DOHH2 (cell line): ENCODE results near the gene INPP5B.

Experiments used
- H3F3A ChIP-seq: fragments of 200-600 bp; sonication (generic), shearing (Covaris generic); 2 replicates; pipeline ENCODE4 v1.6.0; 2016; ENCODE audit warnings: antibody characterized with exemption, mild to moderate bottlenecking; ENCODE audit not compliant: control insufficient read depth, insufficient read depth
- H3K27ac ChIP-seq: fragments of 200-600 bp; sonication (generic); 2 replicates; pipeline ENCODE4 v1.5.1; 2014; ENCODE audit warnings: low read depth, mild to moderate bottlenecking, low read length, moderate library complexity
- H3K27me3 ChIP-seq: fragments of 200-600 bp; sonication (generic); 2 replicates; pipeline ENCODE4 v1.6.1; 2014; ENCODE audit warnings: mild to moderate bottlenecking, low read length, mixed read lengths; ENCODE audit not compliant: control insufficient read depth
- H3K36me3 ChIP-seq: fragments of 200-600 bp; sonication (generic); 2 replicates; pipeline ENCODE4 v1.6.1; 2014; ENCODE audit warnings: mild to moderate bottlenecking, low read length, moderate library complexity, mixed read lengths; ENCODE audit not compliant: control insufficient read depth
- H3K4me1 ChIP-seq: fragments of 200-600 bp; sonication (generic); 2 replicates; pipeline ENCODE4 v1.6.1; 2014; ENCODE audit warnings: mild to moderate bottlenecking, low read length, mixed read lengths; ENCODE audit not compliant: control insufficient read depth
- H3K4me2 ChIP-seq: fragments of 200-600 bp; sonication (generic); 2 replicates; pipeline ENCODE4 v1.6.0; 2014; ENCODE audit warnings: mild to moderate bottlenecking, low read length, moderate library complexity
- H3K4me3 ChIP-seq: fragments of 200-600 bp; sonication (generic); 2 replicates; pipeline ENCODE4 v1.5.1; 2014; ENCODE audit warnings: mild to moderate bottlenecking, low read length, mixed read lengths
- H3K79me2 ChIP-seq: fragments of 200-600 bp; sonication (generic); 2 replicates; pipeline ENCODE4 v1.6.1; 2014; ENCODE audit warnings: mild to moderate bottlenecking, low read length, mixed read lengths; ENCODE audit not compliant: control insufficient read depth
- H3K9me2 ChIP-seq: fragments of 200-600 bp; sonication (generic); replicated peaks from 2 replicates; pipeline ENCODE4 v1.6.1; 2014; ENCODE audit warnings: mild to moderate bottlenecking, low read length, mixed read lengths; ENCODE audit not compliant: control insufficient read depth
- H3K9me3 ChIP-seq: fragments of 200-600 bp; sonication (generic); 2 replicates; pipeline ENCODE4 v1.6.1; 2014; ENCODE audit warnings: antibody characterized with exemption, low read length, mixed read lengths; ENCODE audit not compliant: control insufficient read depth, insufficient read depth
- H4K20me1 ChIP-seq: fragments of 200-600 bp; sonication (generic); 2 replicates; pipeline ENCODE4 v1.6.0; 2014; ENCODE audit warnings: low read depth, mild to moderate bottlenecking, antibody characterized with exemption, low read length, moderate library complexity; ENCODE audit not compliant: control insufficient read depth, insufficient read depth
- EZH2phosphoT487 ChIP-seq: fragments of 200-600 bp; sonication (generic); IDR thresholded peaks from 2 replicates; pipeline ENCODE4 v1.6.1; 2017; ENCODE audit warnings: borderline replicate concordance, mild to moderate bottlenecking, antibody characterized with exemption, low read length, moderate library complexity, mixed read lengths
- TF ChIP-seq, protein P1 (sequence below): fragments of 200-600 bp; sonication (generic); IDR thresholded peaks from one replicate; pipeline ENCODE4 v1.5.1; 2014; ENCODE audit warnings: antibody characterized with exemption, mild to moderate bottlenecking, low read depth, low read length; ENCODE audit not compliant: poor library complexity, severe bottlenecking

INPP5B gene

DNA sequence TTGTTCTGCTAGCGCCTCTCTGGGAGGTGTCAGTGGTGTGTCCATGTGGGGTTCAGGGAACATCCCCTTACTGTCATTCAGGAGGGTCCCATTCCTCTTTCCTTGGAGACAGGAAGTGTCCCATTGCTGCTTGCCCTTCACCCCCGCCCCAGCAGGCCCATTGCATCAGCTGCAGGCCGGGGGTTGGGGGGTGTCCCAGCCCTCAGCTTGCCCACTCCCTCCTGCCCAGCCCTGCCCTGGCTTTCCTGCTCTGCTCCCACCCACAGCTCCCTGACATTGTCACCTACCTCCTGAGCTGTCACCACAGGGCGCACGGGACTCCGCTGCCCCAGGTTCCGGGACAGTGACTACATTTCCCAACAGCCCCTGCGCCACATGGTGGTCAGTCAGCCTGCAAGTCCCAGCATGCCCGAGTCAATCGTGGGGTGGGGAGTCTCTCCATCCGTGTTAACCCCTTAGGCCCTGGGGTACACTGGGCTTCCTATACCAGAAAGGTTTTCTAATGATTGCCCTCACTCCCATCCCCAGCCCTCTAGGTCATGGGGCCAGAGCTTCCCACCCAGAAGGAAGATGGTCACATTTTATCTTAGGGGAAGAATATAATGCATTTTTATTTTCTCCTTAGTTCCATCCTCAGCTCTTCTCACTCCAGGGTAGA lies at the start of gene INPP5B:
INPP5B (minus strand) TSS at position 351 of the 658 bp plus-strand sequence. CDS start 745 bp downstream, outside the sequence.
- peaks cover 3% of the 10 kb centered on the region; the same call in 1 of the 2 replicates for H3K36me3 ChIP-seq
- H3K9me2 ChIP-seq, result no peaks in the 10 kb centered on the region
- 0 out of 2 replicates have a peak, but pooled peaks cover 6% of the 10 kb centered on the region for H3K79me2 ChIP-seq
- H3K4me3 ChIP-seq, result peak within 1 kb of the TSS; percentile 87
- no peak for TF ChIP-seq EZH2phosphoT487
- no peaks in the 10 kb centered on the region for H3K9me3 ChIP-seq
- H4K20me1 ChIP-seq, result no peaks in the 10 kb centered on the region
- H3K27ac ChIP-seq, result peak within 1 kb of the TSS; percentile 34
- no peaks in the 10 kb centered on the region for H3F3A ChIP-seq
- H3K27me3 ChIP-seq, result no peaks in the 10 kb centered on the region
- H3K4me2 ChIP-seq, result peak within 1 kb of the TSS; percentile 93
- peaks cover 29% of the 10 kb centered on the region for H3K4me1 ChIP-seq

DNA sequence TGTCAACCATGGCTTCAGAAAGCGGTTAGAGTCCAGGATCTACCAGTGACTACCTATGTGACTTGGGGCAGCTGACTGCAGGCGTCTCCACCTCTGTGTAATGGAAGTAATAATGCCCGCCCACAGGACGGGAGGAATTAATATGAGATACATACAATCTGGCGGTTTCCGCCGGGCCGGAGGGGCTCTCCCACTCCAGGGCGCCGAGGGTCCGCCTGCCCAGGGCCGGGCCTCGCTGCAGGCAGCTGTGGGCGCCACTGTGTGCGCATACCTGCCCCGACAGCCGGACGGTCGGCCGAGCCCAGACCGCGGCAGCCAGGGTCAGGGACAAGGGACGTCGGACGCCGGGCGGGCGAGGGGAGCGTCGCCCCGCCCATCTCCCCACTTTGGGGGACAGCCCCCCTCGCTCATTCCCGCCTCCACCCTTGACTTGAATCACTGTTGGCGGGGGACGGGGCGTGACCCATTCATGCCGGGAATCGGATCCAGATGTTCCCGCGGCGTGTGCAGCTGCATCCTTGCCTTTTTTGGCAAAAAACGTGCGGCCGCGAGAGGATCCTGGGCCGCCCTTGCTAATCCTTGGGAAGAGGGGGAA lies 49.0 kb upstream of the INPP5B start:
- TF ChIP-seq, protein P1, sequence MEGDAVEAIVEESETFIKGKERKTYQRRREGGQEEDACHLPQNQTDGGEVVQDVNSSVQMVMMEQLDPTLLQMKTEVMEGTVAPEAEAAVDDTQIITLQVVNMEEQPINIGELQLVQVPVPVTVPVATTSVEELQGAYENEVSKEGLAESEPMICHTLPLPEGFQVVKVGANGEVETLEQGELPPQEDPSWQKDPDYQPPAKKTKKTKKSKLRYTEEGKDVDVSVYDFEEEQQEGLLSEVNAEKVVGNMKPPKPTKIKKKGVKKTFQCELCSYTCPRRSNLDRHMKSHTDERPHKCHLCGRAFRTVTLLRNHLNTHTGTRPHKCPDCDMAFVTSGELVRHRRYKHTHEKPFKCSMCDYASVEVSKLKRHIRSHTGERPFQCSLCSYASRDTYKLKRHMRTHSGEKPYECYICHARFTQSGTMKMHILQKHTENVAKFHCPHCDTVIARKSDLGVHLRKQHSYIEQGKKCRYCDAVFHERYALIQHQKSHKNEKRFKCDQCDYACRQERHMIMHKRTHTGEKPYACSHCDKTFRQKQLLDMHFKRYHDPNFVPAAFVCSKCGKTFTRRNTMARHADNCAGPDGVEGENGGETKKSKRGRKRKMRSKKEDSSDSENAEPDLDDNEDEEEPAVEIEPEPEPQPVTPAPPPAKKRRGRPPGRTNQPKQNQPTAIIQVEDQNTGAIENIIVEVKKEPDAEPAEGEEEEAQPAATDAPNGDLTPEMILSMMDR, result no peak
- no peak for TF ChIP-seq EZH2phosphoT487
- no peak overlapping the region for H3K4me3 ChIP-seq
- H3K4me2 ChIP-seq, result no peak overlapping the region
- no peaks in the 10 kb centered on the region for H3K36me3 ChIP-seq
- no peaks in the 10 kb centered on the region for H3K9me3 ChIP-seq
- no peaks in the 10 kb centered on the region for H3K79me2 ChIP-seq
- 0 out of 2 replicates have a peak, but pooled peaks cover 11% of the 10 kb centered on the region for H3F3A ChIP-seq
- H4K20me1 ChIP-seq, result no peaks in the 10 kb centered on the region
- H3K27ac ChIP-seq, result no peak overlapping the region
- no peaks in the 10 kb centered on the region for H3K9me2 ChIP-seq
- H3K27me3 ChIP-seq, result no peaks in the 10 kb centered on the region
- H3K4me1 ChIP-seq, result peaks cover 16% of the 10 kb centered on the region

DNA sequence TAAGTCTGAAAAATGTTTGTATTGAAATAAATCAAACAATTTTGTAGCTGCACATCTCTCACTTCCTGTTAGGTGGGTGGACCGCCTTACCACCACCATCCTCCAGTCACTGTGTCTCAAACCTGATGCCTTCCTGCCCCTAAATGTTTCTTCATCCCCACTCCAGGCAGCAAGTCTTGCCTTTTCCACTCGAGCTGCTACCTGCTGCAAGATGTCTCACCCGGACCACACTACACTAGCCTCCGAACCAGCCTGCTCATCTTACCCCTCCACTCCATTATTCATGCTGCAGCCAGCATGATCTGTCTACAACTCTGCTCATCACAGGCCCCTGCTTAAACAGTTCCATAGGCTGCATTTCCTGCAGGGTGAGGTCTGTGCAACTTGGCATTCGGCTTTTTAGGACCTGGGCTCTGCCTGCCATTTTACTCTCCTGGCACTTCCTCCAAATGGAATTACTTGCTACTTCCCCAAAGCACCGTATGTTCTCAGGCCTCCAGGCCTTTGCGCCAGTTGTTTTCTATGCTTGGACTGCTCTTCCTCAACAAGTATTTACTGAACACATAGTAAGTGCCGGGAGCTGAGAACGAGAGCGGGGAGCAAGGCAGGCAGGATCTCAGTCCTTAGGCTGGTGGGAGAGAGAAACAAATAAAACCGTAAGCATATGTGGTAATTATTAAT lies 48.2 kb upstream of the INPP5B start:
- Histone ChIP-seq H3K4me1 (peaks cover 15% of the 10 kb centered on the region), H4K20me1 (no peaks in the 10 kb centered on the region), H3K9me2 (no peaks in the 10 kb centered on the region), H3K36me3 (no peaks in the 10 kb centered on the region), H3K4me3 (no peak overlapping the region), H3K27ac (no peak overlapping the region), H3K79me2 (no peaks in the 10 kb centered on the region), H3K27me3 (no peaks in the 10 kb centered on the region), H3K9me3 (no peaks in the 10 kb centered on the region), H3K4me2 (no peak overlapping the region), H3F3A (0 out of 2 replicates have a peak, but pooled peaks cover 11% of the 10 kb centered on the region)
- TF ChIP-seq, protein P1, result no peak
- no peak for TF ChIP-seq EZH2phosphoT487

DNA sequence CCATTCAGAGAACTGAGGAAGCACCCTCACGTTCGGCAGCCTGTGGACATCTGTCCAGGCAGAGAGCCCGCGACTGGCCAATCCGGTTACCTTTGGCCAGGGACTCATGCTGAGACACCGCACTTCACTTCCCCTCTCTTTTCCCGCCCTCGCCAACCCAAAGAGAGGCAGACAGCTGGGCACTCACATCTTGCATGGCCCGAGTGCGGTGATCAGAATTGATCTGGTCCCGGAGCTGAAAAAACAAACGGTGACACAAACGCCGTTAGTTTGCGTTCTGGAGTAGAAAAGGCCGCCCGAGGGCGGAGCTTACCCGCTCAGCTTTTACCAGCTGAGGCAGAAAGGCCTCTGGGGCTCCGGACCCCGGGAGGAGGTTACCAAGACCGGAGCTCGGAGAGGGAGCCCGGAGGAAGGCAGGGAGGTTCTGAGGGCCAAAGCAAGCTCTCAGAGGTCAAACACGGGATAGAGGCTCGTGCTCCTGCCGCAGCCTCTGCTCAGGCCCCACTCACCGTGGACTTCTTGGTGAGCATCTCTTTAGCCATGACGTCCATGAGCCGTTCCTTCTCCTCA lies 42.6 kb upstream of the INPP5B start:
- peak overlapping the region; percentile 64 for H3K27ac ChIP-seq
- peaks cover 11% of the 10 kb centered on the region; the same call in 1 of the 2 replicates for H3F3A ChIP-seq
- peaks cover 13% of the 10 kb centered on the region for H3K4me1 ChIP-seq
- no peaks in the 10 kb centered on the region for H3K27me3 ChIP-seq
- peak overlapping the region; percentile 82 for H3K4me2 ChIP-seq
- H3K9me2 ChIP-seq, result no peaks in the 10 kb centered on the region
- H3K79me2 ChIP-seq, result peaks cover 31% of the 10 kb centered on the region
- H3K36me3 ChIP-seq, result peaks cover 45% of the 10 kb centered on the region
- H3K4me3 ChIP-seq, result peak overlapping the region; percentile 89
- H3K9me3 ChIP-seq, result no peaks in the 10 kb centered on the region
- TF ChIP-seq, protein P1, result no peak
- TF ChIP-seq EZH2phosphoT487, result no peak
- no peaks in the 10 kb centered on the region for H4K20me1 ChIP-seq
